WERI-Rb-1 (cell line): ENCODE measurements around the gene TEX30.

Source experiments
- DNase-seq: peaks from one replicate; pipeline ENCODE4 v3.0.0-alpha.2; 2020
- H3K27ac ChIP-seq: fragments of 250-450 bp; sonication (Bioruptor Pico); 2 replicates; pipeline ENCODE4 v1.5.1; 2020; ENCODE audit warnings: mild to moderate bottlenecking, moderate library complexity
- H3K27me3 ChIP-seq: fragments of 250-450 bp; sonication (Bioruptor Pico); 2 replicates; pipeline ENCODE4 v1.5.1; 2021; ENCODE audit warnings: mild to moderate bottlenecking, low read depth, moderate library complexity; ENCODE audit not compliant: insufficient read depth, severe bottlenecking
- H3K36me3 ChIP-seq: fragments of 250-450 bp; sonication (Bioruptor Pico); 2 replicates; pipeline ENCODE4 v1.5.1; 2020; ENCODE audit warnings: mild to moderate bottlenecking, moderate library complexity
- H3K4me3 ChIP-seq: 2 replicates; pipeline ENCODE4 v1.5.1; 2011; ENCODE audit warnings: low read depth, mild to moderate bottlenecking, control low read depth, low read length
- H3K9me3 ChIP-seq: fragments of 250-450 bp; sonication (Bioruptor Pico); 2 replicates; pipeline ENCODE4 v1.5.1; 2021; ENCODE audit warnings: mild to moderate bottlenecking, moderate library complexity; ENCODE audit not compliant: severe bottlenecking
- TF ChIP-seq, protein P1 (sequence below): IDR thresholded peaks from 2 replicates; pipeline ENCODE4 v1.5.1; 2011; ENCODE audit warnings: low read depth, mild to moderate bottlenecking, control low read depth, inconsistent platforms, low read length

TEX30 gene

DNA sequence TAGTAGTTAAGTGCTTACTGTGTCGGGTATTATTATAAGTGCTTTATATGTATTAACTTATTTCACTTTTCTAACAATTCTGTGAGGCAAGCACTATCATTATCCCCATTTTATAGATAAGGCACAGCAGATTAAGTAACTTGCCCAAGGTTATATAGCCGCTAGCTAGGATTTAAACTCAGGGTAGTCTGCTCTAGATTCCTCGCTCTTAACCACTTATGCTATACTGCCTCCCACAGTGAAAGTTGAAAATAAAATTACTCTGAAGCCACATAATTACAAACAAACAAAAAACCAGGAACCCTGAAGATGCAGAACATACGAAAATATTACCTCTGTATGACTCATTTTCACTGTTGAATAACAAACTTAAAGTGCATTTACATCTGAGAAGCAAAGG lies 3.9 kb downstream of the TEX30 start:
- peaks cover 3% of the 10 kb centered on the region for H3K9me3 ChIP-seq
- H3K36me3 ChIP-seq = peaks cover 7% of the 10 kb centered on the region
- H3K4me3 ChIP-seq = no peak overlapping the region
- H3K27ac ChIP-seq = no peak overlapping the region
- TF ChIP-seq, protein P1, sequence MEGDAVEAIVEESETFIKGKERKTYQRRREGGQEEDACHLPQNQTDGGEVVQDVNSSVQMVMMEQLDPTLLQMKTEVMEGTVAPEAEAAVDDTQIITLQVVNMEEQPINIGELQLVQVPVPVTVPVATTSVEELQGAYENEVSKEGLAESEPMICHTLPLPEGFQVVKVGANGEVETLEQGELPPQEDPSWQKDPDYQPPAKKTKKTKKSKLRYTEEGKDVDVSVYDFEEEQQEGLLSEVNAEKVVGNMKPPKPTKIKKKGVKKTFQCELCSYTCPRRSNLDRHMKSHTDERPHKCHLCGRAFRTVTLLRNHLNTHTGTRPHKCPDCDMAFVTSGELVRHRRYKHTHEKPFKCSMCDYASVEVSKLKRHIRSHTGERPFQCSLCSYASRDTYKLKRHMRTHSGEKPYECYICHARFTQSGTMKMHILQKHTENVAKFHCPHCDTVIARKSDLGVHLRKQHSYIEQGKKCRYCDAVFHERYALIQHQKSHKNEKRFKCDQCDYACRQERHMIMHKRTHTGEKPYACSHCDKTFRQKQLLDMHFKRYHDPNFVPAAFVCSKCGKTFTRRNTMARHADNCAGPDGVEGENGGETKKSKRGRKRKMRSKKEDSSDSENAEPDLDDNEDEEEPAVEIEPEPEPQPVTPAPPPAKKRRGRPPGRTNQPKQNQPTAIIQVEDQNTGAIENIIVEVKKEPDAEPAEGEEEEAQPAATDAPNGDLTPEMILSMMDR = no peak
- no peaks in the 10 kb centered on the region for H3K27me3 ChIP-seq
- no peak for DNase-seq

DNA sequence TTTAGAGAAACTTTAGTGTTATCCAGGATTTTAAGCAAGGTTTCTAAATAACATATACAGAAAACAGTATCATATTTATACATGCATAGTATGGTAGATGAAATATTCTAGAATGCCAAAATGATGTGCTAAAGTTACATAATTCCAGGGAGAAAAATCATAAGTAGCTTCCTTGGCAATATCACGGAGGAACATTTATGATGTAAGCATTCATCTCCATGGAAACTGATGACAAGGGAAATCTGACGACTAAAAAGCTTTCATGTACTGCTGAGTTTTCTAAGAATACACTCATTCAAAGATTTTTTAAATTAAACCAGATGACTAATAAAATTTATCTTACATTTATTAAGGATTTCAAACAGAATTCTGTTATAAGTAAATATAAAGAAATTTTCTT lies 4.7 kb downstream of the TEX30 start:
- Histone ChIP-seq H3K27ac (no peak overlapping the region), H3K4me3 (no peak overlapping the region), H3K27me3 (no peaks in the 10 kb centered on the region), H3K9me3 (peaks cover 3% of the 10 kb centered on the region), H3K36me3 (peaks cover 5% of the 10 kb centered on the region)
- TF ChIP-seq, protein P1 = no peak
- no peak for DNase-seq

DNA sequence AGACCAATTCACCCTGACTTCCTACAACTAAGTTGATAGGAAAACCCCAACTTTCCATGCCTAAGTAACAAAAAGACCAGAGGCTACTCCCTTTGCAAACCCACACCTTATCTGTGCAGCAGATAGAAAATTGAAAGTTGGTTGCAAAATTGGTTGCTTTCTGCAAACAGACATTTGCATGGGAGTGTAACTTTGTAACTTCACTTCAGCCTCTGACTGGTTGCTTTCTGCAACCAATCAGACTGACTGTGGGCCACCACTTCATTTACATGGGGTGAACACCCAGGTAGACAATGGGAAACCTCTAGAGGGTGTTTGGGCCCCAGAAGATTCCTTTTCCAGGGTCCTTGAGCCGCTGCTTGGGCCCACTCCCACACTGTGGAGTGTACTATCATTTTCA lies 9.8 kb downstream of the TEX30 start:
- Histone ChIP-seq H3K36me3 (peaks cover 4% of the 10 kb centered on the region; the same call in 1 of the 2 replicates), H3K9me3 (no peaks in the 10 kb centered on the region), H3K27ac (no peak overlapping the region), H3K4me3 (no peak overlapping the region), H3K27me3 (no peaks in the 10 kb centered on the region)
- TF ChIP-seq, protein P1 = no peak
- DNase-seq = no peak

DNA sequence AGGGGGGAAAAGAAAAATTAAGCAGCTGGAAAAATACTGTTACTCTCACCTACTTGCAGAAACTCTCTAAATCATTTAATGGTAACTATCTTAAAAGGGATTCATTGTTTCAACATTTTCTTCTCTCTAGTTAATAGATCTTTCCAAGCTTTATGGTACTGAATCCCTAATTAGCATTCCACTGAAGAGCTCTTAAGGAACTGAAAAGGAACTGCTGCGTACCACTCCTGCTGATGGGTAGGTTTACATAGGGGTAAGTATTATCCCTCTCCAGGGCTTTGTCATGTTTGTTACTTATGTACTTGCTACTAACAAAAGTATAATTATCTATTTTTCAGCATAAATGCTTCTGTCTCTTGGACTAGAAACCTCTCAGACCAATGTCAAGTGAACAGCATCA lies 12.5 kb downstream of the TEX30 start:
- Histone ChIP-seq H3K27ac (no peak overlapping the region), H3K27me3 (no peaks in the 10 kb centered on the region), H3K36me3 (no peaks in the 10 kb centered on the region), H3K9me3 (no peaks in the 10 kb centered on the region), H3K4me3 (no peak overlapping the region)
- TF ChIP-seq, protein P1 = no peak
- DNase-seq = no peak

DNA sequence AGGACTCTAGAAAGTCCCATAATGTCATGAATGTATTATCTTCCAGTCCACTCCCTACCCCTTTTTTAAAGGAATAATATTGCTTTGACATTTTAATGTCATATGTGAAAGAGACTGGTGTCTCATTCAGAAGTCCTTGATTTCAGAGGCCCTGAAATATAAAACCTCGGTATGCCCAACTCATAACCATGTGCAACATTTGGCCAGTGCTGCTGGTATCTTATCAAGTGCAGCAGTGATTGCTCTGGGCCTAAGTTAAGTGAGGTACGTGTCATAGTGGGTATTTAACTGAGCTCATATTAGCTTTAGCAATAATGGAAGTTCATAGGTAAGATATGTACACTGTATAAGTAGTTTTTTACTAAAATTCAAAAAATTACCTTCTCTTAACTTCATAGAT lies 14.7 kb downstream of the TEX30 start:
- no peak overlapping the region for H3K27ac ChIP-seq
- no peaks in the 10 kb centered on the region for H3K36me3 ChIP-seq
- no peak overlapping the region for H3K4me3 ChIP-seq
- H3K9me3 ChIP-seq = no peaks in the 10 kb centered on the region
- TF ChIP-seq, protein P1 = no peak
- DNase-seq = no peak
- H3K27me3 ChIP-seq = no peaks in the 10 kb centered on the region

DNA sequence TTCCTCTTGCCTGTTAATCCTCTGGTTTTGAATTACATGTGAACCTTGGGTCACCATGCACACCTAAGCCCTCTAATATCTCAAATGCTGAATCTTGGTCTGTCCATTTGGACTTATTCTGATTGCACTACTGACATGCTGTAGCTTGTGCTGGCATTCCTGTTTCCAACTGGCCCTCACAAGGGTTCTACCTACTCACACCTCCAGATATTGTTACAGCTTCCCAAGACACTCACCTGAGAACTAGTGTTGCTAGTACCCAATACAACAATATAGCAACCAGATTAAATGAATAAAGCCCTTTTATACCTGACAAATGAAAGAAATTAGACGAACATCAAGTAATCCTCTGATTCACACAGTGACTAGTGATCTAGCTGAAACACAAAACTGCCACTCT lies 16.6 kb downstream of the TEX30 start:
- TF ChIP-seq, protein P1 = no peak
- Histone ChIP-seq H3K9me3 (peaks cover 6% of the 10 kb centered on the region), H3K27ac (peak overlapping the region; percentile 32; the same call in 1 of the 2 replicates), H3K36me3 (no peaks in the 10 kb centered on the region), H3K27me3 (no peaks in the 10 kb centered on the region), H3K4me3 (0 out of 2 replicates have a peak overlapping the region, but pooled peaks have one; percentile 1)
- peak; percentile 59 for DNase-seq
